WTC11 (cell line): ENCODE data around the gene CCDC190. TPM values are rescaled to one million over a fixed set of nuclear protein-coding genes. Genes with fewer than 3 reads are reported as not detected.

Experiments used
- ATAC-seq: fragments of 200-7000 bp; cut with Tn5 transposase; 2 replicates; pipeline ENCODE4 v1.10.0; 2021; ENCODE audit warnings: mild to moderate bottlenecking, moderate library complexity
- CTCF ChIA-PET: fragments of 300-600 bp; sonication (Branson Sonifier 250); formaldehyde crosslinking; loops from one replicate; lab custom pipeline; 2021; ENCODE audit warnings: antibody characterized with exemption; lab: Charles Lee
- POLR2A ChIA-PET: fragments of 350-600 bp; sonication (Branson Sonifier 250); formaldehyde crosslinking; loops from one replicate; lab custom pipeline; 2021; ENCODE audit warnings: antibody characterized with exemption; lab: Charles Lee
- DNase-seq: peaks from one replicate; pipeline ENCODE4 v3.0.0; 2021; ENCODE audit warnings: low spot score
- H3K27ac Mint-ChIP-seq: 2 replicates; pipeline ENCODE4 v1.8.0; 2021; ENCODE audit warnings: mixed read lengths
- H3K27me3 Mint-ChIP-seq: 2 replicates; pipeline ENCODE4 v1.8.0; 2021; ENCODE audit warnings: low read depth, mild to moderate bottlenecking, moderate library complexity, mixed read lengths
- H3K36me3 Mint-ChIP-seq: 2 replicates; pipeline ENCODE4 v1.8.0; 2021; ENCODE audit warnings: mixed read lengths
- H3K4me1 Mint-ChIP-seq: 2 replicates; pipeline ENCODE4 v1.8.0; 2022; ENCODE audit warnings: mixed read lengths
- H3K4me3 Mint-ChIP-seq: 2 replicates; pipeline ENCODE4 v1.8.0; 2021; ENCODE audit warnings: mild to moderate bottlenecking, moderate library complexity, mixed read lengths
- H3K9me3 Mint-ChIP-seq: 2 replicates; pipeline ENCODE4 v1.8.0; 2021; ENCODE audit warnings: mixed read lengths
- ARID4B ChIP-seq: sonication (generic); formaldehyde crosslinking; IDR thresholded peaks from 2 replicates; pipeline ENCODE4 v1.8.0; 2023; ENCODE audit warnings: missing genetic modification reagents, mild to moderate bottlenecking, borderline replicate concordance
- ESRRA ChIP-seq: sonication (generic); formaldehyde crosslinking; IDR thresholded peaks from 2 replicates; pipeline ENCODE4 v1.8.1; 2022; ENCODE audit warnings: mild to moderate bottlenecking, missing genetic modification reagents, borderline replicate concordance
- FOXP1 ChIP-seq: sonication (generic); formaldehyde crosslinking; IDR thresholded peaks from 2 replicates; pipeline ENCODE4 v1.8.0; 2022; ENCODE audit warnings: missing genetic modification reagents, mild to moderate bottlenecking, moderate library complexity, borderline replicate concordance
- IRF2 ChIP-seq: sonication (generic); formaldehyde crosslinking; IDR thresholded peaks from 2 replicates; pipeline ENCODE4 v1.8.0; 2022; ENCODE audit warnings: low read depth, missing genetic modification reagents, borderline replicate concordance
- MYBL2 ChIP-seq: sonication (generic); formaldehyde crosslinking; IDR thresholded peaks from 2 replicates; pipeline ENCODE4 v1.8.1; 2023; ENCODE audit warnings: mild to moderate bottlenecking, moderate library complexity, missing genetic modification reagents
- OVOL2 ChIP-seq: fragments of 250-450 bp; sonication (Bioruptor Pico); IDR thresholded peaks from 2 replicates; pipeline ENCODE4 v1.9.0; 2021; ENCODE audit warnings: mild to moderate bottlenecking, borderline replicate concordance
- SOX15 ChIP-seq: fragments of 250-450 bp; sonication (Bioruptor Pico); IDR thresholded peaks from 2 replicates; pipeline ENCODE4 v1.9.0; 2021; ENCODE audit warnings: mild to moderate bottlenecking
- SP1 ChIP-seq: sonication (generic); formaldehyde crosslinking; conservative IDR thresholded peaks from 2 replicates; pipeline ENCODE4 v1.8.1; 2022; ENCODE audit warnings: missing genetic modification reagents
- TCF7 ChIP-seq: sonication (generic); formaldehyde crosslinking; IDR thresholded peaks from 2 replicates; pipeline ENCODE4 v1.8.0; 2022; ENCODE audit warnings: mild to moderate bottlenecking, low read depth, missing genetic modification reagents, moderate library complexity
- TEAD1 ChIP-seq: sonication (generic); formaldehyde crosslinking; IDR thresholded peaks from 2 replicates; pipeline ENCODE4 v1.8.0; 2022; ENCODE audit warnings: mild to moderate bottlenecking, missing genetic modification reagents
- ZNF219 ChIP-seq: sonication (generic); formaldehyde crosslinking; IDR thresholded peaks from 2 replicates; pipeline ENCODE4 v1.8.0; 2023; ENCODE audit warnings: missing genetic modification reagents, mild to moderate bottlenecking, borderline replicate concordance
- ZNF263 ChIP-seq: sonication (generic); formaldehyde crosslinking; IDR thresholded peaks from 2 replicates; pipeline ENCODE4 v1.8.1; 2022; ENCODE audit warnings: low read depth, mild to moderate bottlenecking, moderate library complexity, missing genetic modification reagents
- ZNF416 ChIP-seq: fragments of 250-450 bp; sonication (Bioruptor Pico); IDR thresholded peaks from 2 replicates; pipeline ENCODE4 v1.9.0; 2021; ENCODE audit warnings: mild to moderate bottlenecking, inconsistent platforms
- ZNF425 ChIP-seq: fragments of 250-450 bp; sonication (Bioruptor Pico); conservative IDR thresholded peaks from 2 replicates; pipeline ENCODE4 v1.9.0; 2021; ENCODE audit warnings: mild to moderate bottlenecking
- total RNA-seq: library from RNA; stranded (reverse); gene quantifications from 3 replicates; pipeline ENCODE4 v1.2.3, GENCODE V29; 2021
- TF ChIP-seq, protein P1 (sequence below): fragments of 250-450 bp; sonication (Bioruptor Pico); IDR thresholded peaks from 2 replicates; pipeline ENCODE4 v1.9.0; 2021; ENCODE audit warnings: mild to moderate bottlenecking
- TF ChIP-seq, protein P2 (sequence below): sonication (generic); formaldehyde crosslinking; IDR thresholded peaks from 2 replicates; pipeline ENCODE4 v1.8.0; 2022; ENCODE audit warnings: mild to moderate bottlenecking, missing genetic modification reagents
- TF ChIP-seq, protein P3 (sequence below): sonication (generic); formaldehyde crosslinking; conservative IDR thresholded peaks from 2 replicates; pipeline ENCODE4 v1.8.1; 2023; ENCODE audit warnings: mild to moderate bottlenecking, low read depth, missing genetic modification reagents, moderate library complexity
- TF ChIP-seq, protein P4 (sequence below): sonication (generic); formaldehyde crosslinking; IDR thresholded peaks from 2 replicates; pipeline ENCODE4 v1.8.1; 2023; ENCODE audit warnings: mild to moderate bottlenecking, missing genetic modification reagents, borderline replicate concordance

The CCDC190 gene
- total RNA-seq, 1 experiment from 2014 or later, result not detected

DNA sequence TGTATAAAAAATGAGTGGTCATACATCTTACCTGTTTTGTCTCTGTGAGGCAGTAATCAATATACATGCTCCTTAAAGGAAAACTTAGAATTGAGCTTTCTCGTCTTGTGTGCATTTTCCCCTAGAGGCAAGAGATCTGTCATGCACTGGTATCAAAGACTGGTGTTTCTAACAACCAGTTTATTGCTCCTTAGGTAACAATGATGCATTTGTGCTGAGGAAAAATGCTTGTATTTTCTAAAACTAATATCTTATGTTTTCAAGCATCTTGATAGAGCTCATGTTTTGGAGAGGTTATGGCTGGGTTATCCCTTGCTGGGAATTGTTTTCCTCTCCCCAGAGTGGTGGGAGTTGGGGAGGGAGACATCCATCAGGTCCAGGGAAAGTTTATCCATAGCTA lies 23.9 kb upstream of the CCDC190 start (continued):
- TF ChIP-seq FOXP1 (CRISPR knock-in tag) (no peak), TEAD1 (CRISPR knock-in tag) (no peak), SOX15 (no peak), ARID4B (no peak), TCF7 (CRISPR knock-in tag) (no peak), ESRRA (CRISPR knock-in tag) (no peak), OVOL2 (no peak), ZNF219 (CRISPR knock-in tag) (no peak)
- TF ChIP-seq, protein P1, sequence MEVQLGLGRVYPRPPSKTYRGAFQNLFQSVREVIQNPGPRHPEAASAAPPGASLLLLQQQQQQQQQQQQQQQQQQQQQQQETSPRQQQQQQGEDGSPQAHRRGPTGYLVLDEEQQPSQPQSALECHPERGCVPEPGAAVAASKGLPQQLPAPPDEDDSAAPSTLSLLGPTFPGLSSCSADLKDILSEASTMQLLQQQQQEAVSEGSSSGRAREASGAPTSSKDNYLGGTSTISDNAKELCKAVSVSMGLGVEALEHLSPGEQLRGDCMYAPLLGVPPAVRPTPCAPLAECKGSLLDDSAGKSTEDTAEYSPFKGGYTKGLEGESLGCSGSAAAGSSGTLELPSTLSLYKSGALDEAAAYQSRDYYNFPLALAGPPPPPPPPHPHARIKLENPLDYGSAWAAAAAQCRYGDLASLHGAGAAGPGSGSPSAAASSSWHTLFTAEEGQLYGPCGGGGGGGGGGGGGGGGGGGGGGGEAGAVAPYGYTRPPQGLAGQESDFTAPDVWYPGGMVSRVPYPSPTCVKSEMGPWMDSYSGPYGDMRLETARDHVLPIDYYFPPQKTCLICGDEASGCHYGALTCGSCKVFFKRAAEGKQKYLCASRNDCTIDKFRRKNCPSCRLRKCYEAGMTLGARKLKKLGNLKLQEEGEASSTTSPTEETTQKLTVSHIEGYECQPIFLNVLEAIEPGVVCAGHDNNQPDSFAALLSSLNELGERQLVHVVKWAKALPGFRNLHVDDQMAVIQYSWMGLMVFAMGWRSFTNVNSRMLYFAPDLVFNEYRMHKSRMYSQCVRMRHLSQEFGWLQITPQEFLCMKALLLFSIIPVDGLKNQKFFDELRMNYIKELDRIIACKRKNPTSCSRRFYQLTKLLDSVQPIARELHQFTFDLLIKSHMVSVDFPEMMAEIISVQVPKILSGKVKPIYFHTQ (CRISPR knock-in tag), result no peak
- TF ChIP-seq, all 79 proteins: peak for 0

GRCh38 chr1:162882248-162882674 lies 21.3 kb upstream of the CCDC190 start:
- DNase-seq (no peak), ATAC-seq (no peak)
- H3K4me1 Mint-ChIP-seq, result peaks cover 4% of the 10 kb centered on the region; the same call in 1 of the 2 replicates
- POLR2A ChIA-PET, result interaction anchor here (0.6 kb wide), 1 partner anchor 250 kb away, joined by 3 read pairs; no protein-coding TSS in a partner anchor
- H3K27me3 Mint-ChIP-seq, result no peaks in the 10 kb centered on the region
- H3K27ac Mint-ChIP-seq, result no peak overlapping the region
- H3K36me3 Mint-ChIP-seq, result no peaks in the 10 kb centered on the region
- CTCF ChIA-PET, result interaction anchor here (1.4 kb wide), 1 partner anchor 187 kb away, joined by 9 read pairs; the partner anchor contains the start of gene RGS4
- no peaks in the 10 kb centered on the region for H3K9me3 Mint-ChIP-seq
- H3K4me3 Mint-ChIP-seq, result no peak overlapping the region
- no peak for TF ChIP-seq MYBL2 (CRISPR knock-in tag)
- TF ChIP-seq IRF2 (CRISPR knock-in tag), result no peak
- TF ChIP-seq ZNF219 (CRISPR knock-in tag), result no peak
- TF ChIP-seq, protein P2, sequence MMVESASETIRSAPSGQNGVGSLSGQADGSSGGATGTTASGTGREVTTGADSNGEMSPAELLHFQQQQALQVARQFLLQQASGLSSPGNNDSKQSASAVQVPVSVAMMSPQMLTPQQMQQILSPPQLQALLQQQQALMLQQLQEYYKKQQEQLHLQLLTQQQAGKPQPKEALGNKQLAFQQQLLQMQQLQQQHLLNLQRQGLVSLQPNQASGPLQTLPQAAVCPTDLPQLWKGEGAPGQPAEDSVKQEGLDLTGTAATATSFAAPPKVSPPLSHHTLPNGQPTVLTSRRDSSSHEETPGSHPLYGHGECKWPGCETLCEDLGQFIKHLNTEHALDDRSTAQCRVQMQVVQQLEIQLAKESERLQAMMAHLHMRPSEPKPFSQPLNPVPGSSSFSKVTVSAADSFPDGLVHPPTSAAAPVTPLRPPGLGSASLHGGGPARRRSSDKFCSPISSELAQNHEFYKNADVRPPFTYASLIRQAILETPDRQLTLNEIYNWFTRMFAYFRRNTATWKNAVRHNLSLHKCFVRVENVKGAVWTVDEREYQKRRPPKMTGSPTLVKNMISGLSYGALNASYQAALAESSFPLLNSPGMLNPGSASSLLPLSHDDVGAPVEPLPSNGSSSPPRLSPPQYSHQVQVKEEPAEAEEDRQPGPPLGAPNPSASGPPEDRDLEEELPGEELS (CRISPR knock-in tag), result no peak
- no peak for TF ChIP-seq ZNF425 (CRISPR knock-in tag)
- TF ChIP-seq ZNF263 (CRISPR knock-in tag), result no peak
- TF ChIP-seq, protein P3, sequence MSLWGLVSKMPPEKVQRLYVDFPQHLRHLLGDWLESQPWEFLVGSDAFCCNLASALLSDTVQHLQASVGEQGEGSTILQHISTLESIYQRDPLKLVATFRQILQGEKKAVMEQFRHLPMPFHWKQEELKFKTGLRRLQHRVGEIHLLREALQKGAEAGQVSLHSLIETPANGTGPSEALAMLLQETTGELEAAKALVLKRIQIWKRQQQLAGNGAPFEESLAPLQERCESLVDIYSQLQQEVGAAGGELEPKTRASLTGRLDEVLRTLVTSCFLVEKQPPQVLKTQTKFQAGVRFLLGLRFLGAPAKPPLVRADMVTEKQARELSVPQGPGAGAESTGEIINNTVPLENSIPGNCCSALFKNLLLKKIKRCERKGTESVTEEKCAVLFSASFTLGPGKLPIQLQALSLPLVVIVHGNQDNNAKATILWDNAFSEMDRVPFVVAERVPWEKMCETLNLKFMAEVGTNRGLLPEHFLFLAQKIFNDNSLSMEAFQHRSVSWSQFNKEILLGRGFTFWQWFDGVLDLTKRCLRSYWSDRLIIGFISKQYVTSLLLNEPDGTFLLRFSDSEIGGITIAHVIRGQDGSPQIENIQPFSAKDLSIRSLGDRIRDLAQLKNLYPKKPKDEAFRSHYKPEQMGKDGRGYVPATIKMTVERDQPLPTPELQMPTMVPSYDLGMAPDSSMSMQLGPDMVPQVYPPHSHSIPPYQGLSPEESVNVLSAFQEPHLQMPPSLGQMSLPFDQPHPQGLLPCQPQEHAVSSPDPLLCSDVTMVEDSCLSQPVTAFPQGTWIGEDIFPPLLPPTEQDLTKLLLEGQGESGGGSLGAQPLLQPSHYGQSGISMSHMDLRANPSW (CRISPR knock-in tag), result no peak
- no peak for TF ChIP-seq ZNF416 (CRISPR knock-in tag)
- TF ChIP-seq, protein P4, sequence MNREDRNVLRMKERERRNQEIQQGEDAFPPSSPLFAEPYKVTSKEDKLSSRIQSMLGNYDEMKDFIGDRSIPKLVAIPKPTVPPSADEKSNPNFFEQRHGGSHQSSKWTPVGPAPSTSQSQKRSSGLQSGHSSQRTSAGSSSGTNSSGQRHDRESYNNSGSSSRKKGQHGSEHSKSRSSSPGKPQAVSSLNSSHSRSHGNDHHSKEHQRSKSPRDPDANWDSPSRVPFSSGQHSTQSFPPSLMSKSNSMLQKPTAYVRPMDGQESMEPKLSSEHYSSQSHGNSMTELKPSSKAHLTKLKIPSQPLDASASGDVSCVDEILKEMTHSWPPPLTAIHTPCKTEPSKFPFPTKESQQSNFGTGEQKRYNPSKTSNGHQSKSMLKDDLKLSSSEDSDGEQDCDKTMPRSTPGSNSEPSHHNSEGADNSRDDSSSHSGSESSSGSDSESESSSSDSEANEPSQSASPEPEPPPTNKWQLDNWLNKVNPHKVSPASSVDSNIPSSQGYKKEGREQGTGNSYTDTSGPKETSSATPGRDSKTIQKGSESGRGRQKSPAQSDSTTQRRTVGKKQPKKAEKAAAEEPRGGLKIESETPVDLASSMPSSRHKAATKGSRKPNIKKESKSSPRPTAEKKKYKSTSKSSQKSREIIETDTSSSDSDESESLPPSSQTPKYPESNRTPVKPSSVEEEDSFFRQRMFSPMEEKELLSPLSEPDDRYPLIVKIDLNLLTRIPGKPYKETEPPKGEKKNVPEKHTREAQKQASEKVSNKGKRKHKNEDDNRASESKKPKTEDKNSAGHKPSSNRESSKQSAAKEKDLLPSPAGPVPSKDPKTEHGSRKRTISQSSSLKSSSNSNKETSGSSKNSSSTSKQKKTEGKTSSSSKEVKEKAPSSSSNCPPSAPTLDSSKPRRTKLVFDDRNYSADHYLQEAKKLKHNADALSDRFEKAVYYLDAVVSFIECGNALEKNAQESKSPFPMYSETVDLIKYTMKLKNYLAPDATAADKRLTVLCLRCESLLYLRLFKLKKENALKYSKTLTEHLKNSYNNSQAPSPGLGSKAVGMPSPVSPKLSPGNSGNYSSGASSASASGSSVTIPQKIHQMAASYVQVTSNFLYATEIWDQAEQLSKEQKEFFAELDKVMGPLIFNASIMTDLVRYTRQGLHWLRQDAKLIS (CRISPR knock-in tag), result no peak
- TF ChIP-seq SP1 (CRISPR knock-in tag), result no peak
